NCI-H526 (cell line): ENCODE data around the gene MCU.
"Not testable (repeated sequence)": the region's sequence is repeated elsewhere in the genome, so short reads cannot be mapped to it uniquely, and the experiment has no call there.

Experiments
- DNase-seq, 2 experiments: peaks; one replicate each; lab custom pipeline; 2025; lab: John Stamatoyannopoulos, UW

MCU gene

GRCh38 chr10:72731916-72732419, 40.0 kb downstream of the MCU start:
- no peak for DNase-seq

- no peak for DNase-seq
Observed at GRCh38 chr10:72732521-72732920, 40.6 kb downstream of the MCU start.

GRCh38 chr10:72733989-72734388, 42.0 kb downstream of the MCU start:
- no peak for DNase-seq

- no peak for DNase-seq
Observed at GRCh38 chr10:72735288-72735936, 43.5 kb downstream of the MCU start.

GRCh38 chr10:72736176-72736827, 44.4 kb downstream of the MCU start:
- no peak for DNase-seq

- no peak for DNase-seq
Observed at GRCh38 chr10:72736828-72737220, 44.9 kb downstream of the MCU start.

- not testable (repeated sequence) for DNase-seq
Observed at GRCh38 chr10:72737357-72737756, 45.4 kb downstream of the MCU start.

- DNase-seq: no peak
Observed at GRCh38 chr10:72738486-72738885, 46.5 kb downstream of the MCU start.

GRCh38 chr10:72740528-72740927, 48.6 kb downstream of the MCU start:
- DNase-seq: no peak

- DNase-seq: no peak
Observed at GRCh38 chr10:72742092-72742491, 50.1 kb downstream of the MCU start.

- no peak for DNase-seq
Observed at GRCh38 chr10:72742797-72743196, 50.9 kb downstream of the MCU start.

- no peak for DNase-seq
Observed at GRCh38 chr10:72744566-72744965, 52.6 kb downstream of the MCU start.

GRCh38 chr10:72746426-72747363, 54.8 kb downstream of the MCU start:
- no peak for DNase-seq

GRCh38 chr10:72747521-72747920, 55.6 kb downstream of the MCU start:
- no peak for DNase-seq

- DNase-seq: no peak
Observed at GRCh38 chr10:72753760-72754231, 61.9 kb downstream of the MCU start.

- DNase-seq: no peak
Observed at GRCh38 chr10:72754275-72755032, 62.5 kb downstream of the MCU start.

- no peak for DNase-seq
Observed at GRCh38 chr10:72756674-72757385, 64.9 kb downstream of the MCU start.

GRCh38 chr10:72757732-72758131, 65.8 kb downstream of the MCU start:
- DNase-seq: no peak

- DNase-seq: not testable (repeated sequence)
Observed at GRCh38 chr10:72758930-72759329, 67.0 kb downstream of the MCU start.

GRCh38 chr10:72759584-72759983, 67.6 kb downstream of the MCU start:
- no peak for DNase-seq

GRCh38 chr10:72761498-72761897, 69.6 kb downstream of the MCU start:
- DNase-seq: no peak
